K562 (cell line): ENCODE measurements around the gene PTPN11. TPM values are rescaled to one million over a fixed set of nuclear protein-coding genes. Genes with fewer than 3 reads are reported as not detected.

Experiments used
- ATAC-seq: fragments of 200-7000 bp; cut with Tn5 transposase; 3 replicates; pipeline ENCODE4 v1.9.1; 2020; ENCODE audit warnings: moderate library complexity
- BruUV-seq: library from RNA; stranded (reverse); fragments of 400-500 nt; replicated peaks from 2 replicates; lab custom pipeline; 2021; lab: Mats Ljungman, UMichigan
- CTCF ChIA-PET: fragments of 300-600 bp; formaldehyde crosslinking; extraction: SDS; loops from one replicate; lab custom pipeline; 2021; ENCODE audit warnings: low intra/inter-chr PET ratio; lab: Yijun Ruan, JAX
- POLR2A ChIA-PET: fragments of 300-600, 350-650 bp; sonication (Branson Sonifier 250); formaldehyde crosslinking; extraction: SDS; loops from one replicate; lab custom pipeline; 2021; ENCODE audit warnings: antibody characterized with exemption, inconsistent platforms; lab: Yijun Ruan, JAX
- DNase-seq, 4 experiments: peaks; one replicate each; pipeline versions ENCODE4 v3.0.0 to v3.0.0-alpha.2; 2011 to 2018; ENCODE audit warnings: low spot score in 3 of 4, mixed read lengths in 3 of 4; ENCODE audit errors: extremely low read depth in 1 of 4
- FAIRE-seq: peaks from 2 replicates; lab custom pipeline; 2011; peaks lifted over from hg19 to GRCh38; lab: Jason Lieb, UNC
- H2AFZ ChIP-seq: 2 replicates; pipeline ENCODE4 v1.6.0; 2011; ENCODE audit warnings: low read depth, low read length, control low read depth, inconsistent platforms
- H3K27ac ChIP-seq: fragments of 200-600 bp; 3 replicates; pipeline ENCODE4 v1.8.0; 2011; ENCODE audit warnings: low read depth, mild to moderate bottlenecking, control low read depth, inconsistent platforms, low read length, moderate library complexity, mixed read lengths; ENCODE audit errors: extremely low read depth
- H3K27me3 ChIP-seq, 2 experiments: fragments of 300-600 bp in 1 of 2; 2 replicates in 1 of 2; 3 replicates in 1 of 2; pipeline versions ENCODE4 v1.6.0 to v1.8.0; 2011; ENCODE audit warnings: inconsistent platforms in 2 of 2, low read length in 2 of 2, mild to moderate bottlenecking in 1 of 2, mixed read lengths in 1 of 2, moderate library complexity in 1 of 2; ENCODE audit not compliant: control insufficient read depth in 2 of 2, insufficient read depth in 2 of 2
- H3K36me3 ChIP-seq: fragments of 300-600 bp; 3 replicates; pipeline ENCODE4 v1.8.0; 2011; ENCODE audit warnings: mild to moderate bottlenecking, low read length, inconsistent platforms; ENCODE audit not compliant: control insufficient read depth, insufficient read depth
- H3K4me1 ChIP-seq, 2 experiments: fragments of 200-600 bp in 1 of 2; replicated peaks in 1 of 2; 2 replicates in 1 of 2; 3 replicates in 1 of 2; pipeline versions ENCODE4 v1.5.1 to v1.8.0; 2011; ENCODE audit warnings: inconsistent platforms in 2 of 2, low read length in 2 of 2, mild to moderate bottlenecking in 1 of 2, mixed read lengths in 1 of 2, moderate library complexity in 1 of 2; ENCODE audit not compliant: control insufficient read depth in 2 of 2, insufficient read depth in 2 of 2
- H3K4me2 ChIP-seq: 2 replicates; pipeline ENCODE4 v1.6.1; 2011; ENCODE audit warnings: low read length, control low read depth, inconsistent platforms, mixed read lengths; ENCODE audit not compliant: insufficient read depth
- H3K4me3 ChIP-seq: fragments of 200-600 bp; sonication (generic), shearing (Covaris generic); 2 replicates; pipeline ENCODE4 v1.5.1; 2016; ENCODE audit warnings: control low read depth, inconsistent platforms
- H3K79me2 ChIP-seq: fragments of 200-600 bp; 3 replicates; pipeline ENCODE4 v1.8.0; 2011; ENCODE audit warnings: low read length, inconsistent platforms; ENCODE audit not compliant: control insufficient read depth, insufficient read depth
- H3K9ac ChIP-seq, 2 experiments: 2 replicates each; pipeline versions ENCODE4 v1.6.0 to v1.6.1; 2011; ENCODE audit warnings: low read depth in 2 of 2, low read length in 2 of 2, control low read depth in 1 of 2, inconsistent platforms in 1 of 2, mild to moderate bottlenecking in 1 of 2, mixed read lengths in 1 of 2; ENCODE audit not compliant: insufficient read depth in 1 of 2
- H3K9me1 ChIP-seq: one replicate; pipeline ENCODE4 v1.6.0; 2011; ENCODE audit warnings: inconsistent platforms, mild to moderate bottlenecking, low read length, moderate library complexity; ENCODE audit not compliant: control insufficient read depth, insufficient read depth
- H3K9me3 ChIP-seq: replicated peaks from 2 replicates; pipeline ENCODE4 v1.5.1; 2011; ENCODE audit warnings: low read depth, low read length, inconsistent platforms; ENCODE audit not compliant: control insufficient read depth, insufficient read depth
- H4K20me1 ChIP-seq: replicated peaks from 2 replicates; pipeline ENCODE4 v1.6.1; 2011; ENCODE audit warnings: low read length, inconsistent platforms, mixed read lengths; ENCODE audit not compliant: control insufficient read depth, insufficient read depth
- BCLAF1 ChIP-seq, 2 experiments: fragments of 450-650 bp in 1 of 2; IDR thresholded peaks; 2 replicates each; pipeline ENCODE4 v1.6.1; 2011 to 2017; ENCODE audit warnings: low read depth in 2 of 2, antibody characterized with exemption in 1 of 2, borderline replicate concordance in 1 of 2, low read length in 1 of 2, mild to moderate bottlenecking in 1 of 2, mixed read lengths in 1 of 2; ENCODE audit not compliant: control insufficient read depth in 1 of 2
- CHCHD3 ChIP-seq: fragments of 250-450 bp; sonication (Bioruptor Pico); IDR thresholded peaks from 2 replicates; pipeline ENCODE4 v2.1.2; 2022; ENCODE audit warnings: mild to moderate bottlenecking
- CREB1 ChIP-seq, 2 experiments: sonication (generic) in 1 of 2; formaldehyde crosslinking in 1 of 2; IDR thresholded peaks; 2 replicates each; pipeline versions ENCODE4 v1.6.1 to v1.8.0; 2012 to 2022; ENCODE audit warnings: inconsistent platforms in 1 of 2, mild to moderate bottlenecking in 1 of 2, missing genetic modification reagents in 1 of 2, moderate library complexity in 1 of 2
- CREM ChIP-seq: IDR thresholded peaks from 2 replicates; pipeline ENCODE4 v1.6.1; 2014; ENCODE audit warnings: antibody characterized with exemption, low read depth
- KAT8 ChIP-seq: fragments of 450-650 bp; IDR thresholded peaks from 2 replicates; pipeline ENCODE4 v1.6.1; 2016; ENCODE audit warnings: low read depth, mild to moderate bottlenecking
- PURB ChIP-seq: sonication (generic); formaldehyde crosslinking; IDR thresholded peaks from 2 replicates; pipeline ENCODE4 v1.9.0; 2021; ENCODE audit warnings: low read depth, mild to moderate bottlenecking, missing genetic modification reagents
- SRF ChIP-seq, 2 experiments: fragments of 250-450, 450-650 bp in 1 of 2; sonication (Bioruptor Pico) in 1 of 2; sonication (generic) in 1 of 2; formaldehyde crosslinking; IDR thresholded peaks; 2 replicates each; pipeline versions ENCODE4 v1.5.0 to v1.5.1; 2020 to 2022; ENCODE audit warnings: mild to moderate bottlenecking in 1 of 2, missing genetic modification reagents in 1 of 2
- TEAD1 ChIP-seq, 2 experiments: fragments of 450-650 bp in 1 of 2; sonication (generic) in 1 of 2; formaldehyde crosslinking; IDR thresholded peaks; 2 replicates each; pipeline versions ENCODE4 v1.4.0 to v1.8.0; 2020 to 2022; ENCODE audit warnings: mild to moderate bottlenecking in 2 of 2, missing genetic modification reagents in 1 of 2
- ZBTB2 ChIP-seq: fragments of 450-650 bp; IDR thresholded peaks from 2 replicates; pipeline ENCODE4 v1.6.1; 2016; ENCODE audit warnings: antibody characterized with exemption
- ZC3H4 ChIP-seq: sonication (generic); formaldehyde crosslinking; IDR thresholded peaks from 2 replicates; pipeline ENCODE4 v1.9.0; 2021; ENCODE audit warnings: missing genetic modification reagents, borderline replicate concordance
- ZNF584 ChIP-seq: fragments of 200-800 bp; sonication (Bioruptor generic); IDR thresholded peaks from 2 replicates; pipeline ENCODE4 v1.6.1; 2016; ENCODE audit warnings: low read depth, mild to moderate bottlenecking, missing genetic modification characterization, missing compliant biosample characterization
- WGBS: fragments of 100-300 bp; shearing (Covaris generic); methylation state at CpG from one replicate; pipeline ENCODE4 v1.1.6; 2016; ENCODE audit warnings: low coverage, mixed read lengths; ENCODE audit not compliant: insufficient coverage; ENCODE audit errors: missing lambda C conversion rate; 5-methylcytosine and 5-hydroxymethylcytosine counted together
- in situ Hi-C: fragments of 300-500 bp; cut with MboI; formaldehyde crosslinking; loops from 4 replicates; pipeline ENCODE4 v1.15.0; 2018; ENCODE audit warnings: inconsistent platforms, mixed read lengths
- intact Hi-C: fragments of 100-400 bp; cut with micrococcal nuclease; formaldehyde crosslinking; loops from 2 replicates; pipeline ENCODE4 v1.14.2; 2022
- polyA plus RNA-seq, 8 experiments: library from polyadenylated mRNA; depleted of rRNA in 4 of 8; stranded (reverse) in 5 of 8; unstranded in 3 of 8; fragments of >200 nt; fragmentation: Nextera tagmentation in 2 of 8; fragmentation: Illumina TruSeq in 1 of 8; extraction: Ambion mirVana in 2 of 8; extraction: Trizol in 1 of 8; gene quantifications; 2 replicates each; pipeline versions ENCODE4 v1.2.1 to v1.2.3, GENCODE V29; 2011 to 2014; ENCODE audit warnings: inconsistent platforms in 1 of 8, missing spikeins in 1 of 8
- total RNA-seq, 7 experiments: library from RNA; depleted of rRNA in 6 of 7; stranded (reverse); fragments of >200 nt in 6 of 7; fragmentation: Illumina TruSeq in 2 of 7; extraction: Trizol in 2 of 7; gene quantifications; 2 replicates each; pipeline versions ENCODE4 v1.2.1 to v1.2.3, GENCODE V29; 2011 to 2021; ENCODE audit warnings: low replicate concordance in 1 of 7

The PTPN11 gene
- total and polyA plus RNA-seq, 9 of the 15 experiments (the other 6 are each of a cell fraction or from before 2014, with no cell fraction given): 22.5 to 126 (median 79.7) TPM

- ATAC-seq: no peak
- 67% methylated on average over 2 of the region's 2 CpGs for WGBS
- peaks cover 8% of the 10 kb centered on the region; the same call in 2 of the 3 replicates for H3K36me3 ChIP-seq
- POLR2A ChIA-PET: no interaction called here
- no peaks in the 10 kb centered on the region for H4K20me1 ChIP-seq
- no TSS peak for BruUV-seq
- no peaks in the 10 kb centered on the region for H3K9me3 ChIP-seq
- no peaks in the 10 kb centered on the region for H3K79me2 ChIP-seq
- no peak overlapping the region for H3K27ac ChIP-seq
- no peak for DNase-seq
- no peaks in the 10 kb centered on the region; a peak in 1 of 5 replicates for H3K27me3 ChIP-seq
- intact Hi-C loops: no loop called here
- no peak overlapping the region for H2AFZ ChIP-seq
- no peak for FAIRE-seq
- CTCF ChIA-PET: no interaction called here
- H3K4me1 ChIP-seq: no peaks in the 10 kb centered on the region; a peak in 1 of 5 replicates
- no peaks in the 10 kb centered on the region for H3K9me1 ChIP-seq
- H3K9ac ChIP-seq: no peak overlapping the region
- TF ChIP-seq PURB (CRISPR knock-in tag) (no peak), CREM (no peak)
- TF ChIP-seq, all 486 proteins: peak for 0
- in situ Hi-C loops: no loop called here
- Histone ChIP-seq H3K4me2 (no peak overlapping the region), H3K4me3 (no peak overlapping the region)
These were observed 94.7 kb downstream of the PTPN11 start for GRCh38 chr12:112513471-112513870.

- no peaks in the 10 kb centered on the region for H3K9me1 ChIP-seq
- H3K27me3 ChIP-seq: no peaks in the 10 kb centered on the region; a peak in 1 of 5 replicates
- H3K36me3 ChIP-seq: peaks cover 8% of the 10 kb centered on the region; the same call in 2 of the 3 replicates
- no peak overlapping the region for H3K27ac ChIP-seq
- in situ Hi-C loops (no loop called here), intact Hi-C loops (no loop called here)
- H3K4me2 ChIP-seq: no peak overlapping the region
- H2AFZ ChIP-seq: no peak overlapping the region
- no peaks in the 10 kb centered on the region for H3K9me3 ChIP-seq
- 34% methylated on average over 5 of the region's 5 CpGs for WGBS
- CTCF ChIA-PET: no interaction called here
- FAIRE-seq: no peak
- no peaks in the 10 kb centered on the region for H4K20me1 ChIP-seq
- DNase-seq: peak in 1 of 4 experiments; percentile 8
- no peak overlapping the region for H3K4me3 ChIP-seq
- no TSS peak for BruUV-seq
- H3K9ac ChIP-seq: no peak overlapping the region
- H3K79me2 ChIP-seq: no peaks in the 10 kb centered on the region
- H3K4me1 ChIP-seq: no peaks in the 10 kb centered on the region; a peak in 1 of 5 replicates
- POLR2A ChIA-PET: no interaction called here
- ATAC-seq: no peak
- TF ChIP-seq ZNF584 (CRISPR knock-in tag) (no peak), KAT8 (no peak), ZC3H4 (CRISPR knock-in tag) (no peak), TEAD1 (CRISPR knock-in tag; IDR thresholded peaks at IDR 0.05) (no peak), CHCHD3 (CRISPR knock-in tag) (no peak), SRF (CRISPR knock-in tag; IDR thresholded peaks at IDR 0.05) (no peak), BCLAF1 (IDR thresholded peaks at IDR 0.05; ENCODE audit: borderline replicate concordance in 1 of 2, control insufficient read depth in 1 of 2, low read depth in 2 of 2, low read length in 1 of 2) (no peak), ZBTB2 (no peak), CREB1 (IDR thresholded peaks at IDR 0.05) (no peak), CREB1 (CRISPR knock-in tag; IDR thresholded peaks at IDR 0.05) (no peak)
These were observed 95.7 kb downstream of the PTPN11 start for GRCh38 chr12:112514456-112514855.
